ENCODE results near the gene HES2.
"Not testable (repeated sequence)": the region's sequence is repeated elsewhere in the genome, so short reads cannot be mapped to it uniquely, and the experiment has no call there.

Gene HES2

GRCh38 chr1:6450005-6450450 is 30.3 kb upstream of the HES2 start:
- Histone ChIP-seq H3K27me3 (peaks cover 100% of the 10 kb centered on the region), H3K36me3 (no peaks in the 10 kb centered on the region), H3K4me1 (ENCODE audit: control insufficient read depth in 1 of 2, insufficient read depth in 1 of 2, low read depth in 1 of 2, low read length in 1 of 2) (no peaks in the 10 kb centered on the region)

GRCh38 chr1:6448749-6449631 is 29.3 kb upstream of the HES2 start:
- Histone ChIP-seq H3K27ac (no peak overlapping the region), H3K4me3 (ENCODE audit: low read depth in 1 of 2, low read length in 1 of 2) (no peak overlapping the region), H3K9me3 (no peaks in the 10 kb centered on the region), H3K4me1 (ENCODE audit: control insufficient read depth in 1 of 2, insufficient read depth in 1 of 2, low read depth in 1 of 2, low read length in 1 of 2) (no peaks in the 10 kb centered on the region), H3K27me3 (peaks cover 100% of the 10 kb centered on the region), H3K36me3 (no peaks in the 10 kb centered on the region)
- no peak for TF ChIP-seq CTCF (IDR thresholded peaks at IDR 0.05)

More at GRCh38 chr1:6450005-6450450, 30.3 kb upstream of the HES2 start:
- TF ChIP-seq CTCF (IDR thresholded peaks at IDR 0.05), result no peak
- Histone ChIP-seq H3K27ac (no peak overlapping the region), H3K4me3 (ENCODE audit: low read depth in 1 of 2, low read length in 1 of 2) (no peak overlapping the region), H3K9me3 (no peaks in the 10 kb centered on the region)

- Histone ChIP-seq H3K9me3 (no peaks in the 10 kb centered on the region), H3K36me3 (no peaks in the 10 kb centered on the region), H3K4me3 (ENCODE audit: low read depth in 1 of 2, low read length in 1 of 2) (no peak overlapping the region), H3K27ac (no peak overlapping the region), H3K27me3 (peaks cover 99% of the 10 kb centered on the region), H3K4me1 (ENCODE audit: control insufficient read depth in 1 of 2, insufficient read depth in 1 of 2, low read depth in 1 of 2, low read length in 1 of 2) (no peaks in the 10 kb centered on the region)
- TF ChIP-seq CTCF (IDR thresholded peaks at IDR 0.05), result no peak
These were observed 28.4 kb upstream of the HES2 start for GRCh38 chr1:6447818-6448748.

GRCh38 chr1:6447016-6447817 is 27.5 kb upstream of the HES2 start:
- no peak overlapping the region for H3K27ac ChIP-seq
- H3K9me3 ChIP-seq, result no peaks in the 10 kb centered on the region
- H3K4me3 ChIP-seq (ENCODE audit: low read depth in 1 of 2, low read length in 1 of 2), result no peak overlapping the region
- no peaks in the 10 kb centered on the region for H3K36me3 ChIP-seq
- H3K4me1 ChIP-seq (ENCODE audit: control insufficient read depth in 1 of 2, insufficient read depth in 1 of 2, low read depth in 1 of 2, low read length in 1 of 2), result no peaks in the 10 kb centered on the region
- TF ChIP-seq CTCF (IDR thresholded peaks at IDR 0.05), result no peak
- peaks cover 94% of the 10 kb centered on the region for H3K27me3 ChIP-seq

GRCh38 chr1:6446665-6447015 is 26.9 kb upstream of the HES2 start:
- H3K4me3 ChIP-seq (ENCODE audit: low read depth in 1 of 2, low read length in 1 of 2), result no peak overlapping the region
- H3K4me1 ChIP-seq (ENCODE audit: control insufficient read depth in 1 of 2, insufficient read depth in 1 of 2, low read depth in 1 of 2, low read length in 1 of 2), result no peaks in the 10 kb centered on the region
- no peak overlapping the region for H3K27ac ChIP-seq
- H3K9me3 ChIP-seq, result no peaks in the 10 kb centered on the region
- H3K27me3 ChIP-seq, result peaks cover 94% of the 10 kb centered on the region
- H3K36me3 ChIP-seq, result no peaks in the 10 kb centered on the region
- TF ChIP-seq CTCF (IDR thresholded peaks at IDR 0.05), result no peak

- H3K27me3 ChIP-seq, result peaks cover 94% of the 10 kb centered on the region
- H3K27ac ChIP-seq; H3K36me3 ChIP-seq; H3K9me3 ChIP-seq; H3K4me1 ChIP-seq (ENCODE audit: control insufficient read depth in 1 of 2, insufficient read depth in 1 of 2, low read depth in 1 of 2, low read length in 1 of 2); H3K4me3 ChIP-seq (ENCODE audit: low read depth in 1 of 2, low read length in 1 of 2): not testable (repeated sequence)
These were observed 26.2 kb upstream of the HES2 start for GRCh38 chr1:6445929-6446328.
